NCI-H526 (cell line): ENCODE measurements around the gene DEDD.
A peak's percentile ranks its signal among the peaks of the same experiment; 100 is the strongest.
"Not testable (repeated sequence)": the region's sequence is repeated elsewhere in the genome, so short reads cannot be mapped to it uniquely, and the experiment has no call there.

Experiments used
- DNase-seq, 2 experiments: peaks; one replicate each; lab custom pipeline; 2025; lab: John Stamatoyannopoulos, UW

The DEDD gene

GRCh38 chr1:161122967-161123366 lies 9.5 kb downstream of the DEDD start:
- DNase-seq = no peak

DNA sequence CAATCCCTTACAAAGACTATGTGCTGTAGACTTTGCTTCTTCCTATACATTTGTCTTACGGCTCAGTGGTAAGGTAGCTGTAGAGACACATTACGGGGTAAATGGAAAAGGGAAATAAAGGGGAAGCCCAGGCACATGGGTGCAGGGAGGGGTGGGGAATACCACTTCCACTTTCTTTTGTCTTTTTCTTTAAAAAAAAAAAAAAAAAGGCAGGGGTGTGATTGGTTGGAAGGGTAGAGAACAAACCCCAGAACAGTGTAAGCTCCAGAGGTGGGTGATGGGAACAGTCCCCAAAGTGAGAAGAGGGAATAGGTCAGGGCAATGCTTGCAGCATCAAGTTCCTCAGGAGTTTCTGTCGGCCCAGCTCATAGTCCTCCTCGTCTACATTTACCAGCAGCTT lies 10.6 kb downstream of the DEDD start:
- no peak for DNase-seq

GRCh38 chr1:161121042-161121650 lies 11.3 kb downstream of the DEDD start:
- no peak for DNase-seq

- peak; percentile 27 to 48 for DNase-seq
Measured at GRCh38 chr1:161119092-161119903, 13.2 kb downstream of the DEDD start.

- peak; percentile 79 to 97 for DNase-seq
Measured at GRCh38 chr1:161117759-161118581, 14.5 kb downstream of the DEDD start, which contains the start of the genes NIT1 and PFDN2. Gene NIT1, plus strand, starts transcription at chr1:161118105. Its CDS starts 72 bp downstream, at chr1:161118177. Gene PFDN2, minus strand, starts transcription at chr1:161118037. Its CDS starts 11 bp downstream, at chr1:161118026.

GRCh38 chr1:161115961-161116360 lies 16.5 kb downstream of the DEDD start:
- DNase-seq = not testable (repeated sequence)

DNA sequence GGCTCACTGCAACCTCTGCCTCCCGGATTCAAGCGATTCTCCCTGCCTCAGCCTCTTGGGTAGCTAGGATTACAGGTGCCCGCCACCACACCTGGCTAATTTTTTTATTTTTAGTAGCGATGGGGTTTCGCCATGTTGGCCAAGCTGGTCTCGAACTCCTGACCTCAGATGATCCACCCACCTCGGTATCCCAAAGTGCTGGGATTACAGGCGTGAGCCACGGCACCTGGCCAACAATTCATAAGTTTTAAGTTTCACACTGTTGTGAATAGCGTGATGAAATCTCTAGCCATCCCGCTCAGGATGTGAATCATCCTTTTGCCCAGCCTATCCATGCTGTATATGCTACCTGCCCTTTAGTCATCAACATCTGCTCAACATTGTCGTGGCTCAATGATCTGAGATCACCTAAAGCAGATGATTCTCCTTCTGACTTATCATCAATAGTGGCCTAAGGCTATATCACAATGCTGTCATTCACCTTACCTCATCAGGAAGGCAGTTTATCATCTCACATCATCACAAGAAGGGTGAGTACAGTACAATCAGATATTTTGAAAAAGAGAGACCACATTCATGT lies 17.2 kb downstream of the DEDD start:
- DNase-seq = no peak

DNA sequence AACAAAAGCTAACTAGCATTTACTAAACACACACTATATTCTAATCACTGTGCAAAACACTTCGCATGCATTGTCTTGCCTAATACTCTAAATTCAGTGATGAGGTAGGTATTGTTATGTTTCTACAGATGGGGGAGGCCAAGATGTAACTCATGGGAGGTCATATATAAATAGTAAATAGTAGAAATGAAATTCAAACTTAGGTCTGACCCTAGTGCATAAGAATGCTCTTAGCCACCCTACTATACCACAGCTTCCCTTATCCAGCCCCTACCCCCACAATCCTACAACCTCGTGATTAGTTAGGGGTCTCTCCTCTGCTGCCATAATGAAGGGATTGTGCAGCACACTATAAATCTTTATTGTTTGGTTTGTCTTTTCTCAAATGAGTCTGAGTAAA lies 17.9 kb downstream of the DEDD start:
- DNase-seq = no peak

GRCh38 chr1:161113915-161114314 lies 18.6 kb downstream of the DEDD start:
- no peak for DNase-seq

DNA sequence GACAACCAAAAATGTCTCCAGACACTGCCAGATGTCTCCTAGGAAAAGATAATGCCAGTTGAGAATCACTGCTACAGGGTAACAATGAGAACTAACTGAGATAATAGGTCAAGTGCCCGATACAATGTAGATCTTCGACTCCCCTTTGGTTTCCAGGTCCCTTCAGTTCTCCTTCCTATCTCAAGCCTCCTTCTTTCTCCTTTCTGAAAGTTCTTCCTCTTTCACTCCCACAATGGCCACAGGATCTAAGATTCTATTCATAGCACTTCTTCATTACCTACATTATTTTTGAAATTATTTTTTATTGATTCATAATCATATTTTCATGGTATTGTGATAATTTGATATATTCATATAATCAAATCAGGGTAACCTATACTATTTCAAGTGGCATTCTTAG lies 20.9 kb downstream of the DEDD start:
- DNase-seq = no peak

DNA sequence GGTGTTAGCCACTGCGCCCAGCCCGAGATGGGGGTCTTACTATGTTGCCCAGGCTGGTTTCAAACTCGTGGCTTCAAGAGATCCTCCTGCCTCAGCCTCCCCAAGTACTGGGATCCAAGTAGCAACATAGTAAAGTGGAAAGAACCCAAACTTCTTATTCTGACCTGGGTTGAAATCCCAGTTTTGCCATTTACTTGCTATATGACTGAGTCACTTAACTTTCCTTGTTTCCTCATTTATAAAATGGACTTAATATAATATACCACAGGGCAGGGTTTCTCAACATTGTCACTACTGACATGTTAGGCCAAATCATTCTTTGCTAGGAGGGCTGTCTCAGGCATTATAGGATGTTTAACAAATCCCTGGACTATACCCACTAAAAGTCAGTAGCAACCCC lies 21.4 kb downstream of the DEDD start:
- no peak for DNase-seq

GRCh38 chr1:161106431-161106830 lies 26.0 kb downstream of the DEDD start:
- DNase-seq = no peak

DNA sequence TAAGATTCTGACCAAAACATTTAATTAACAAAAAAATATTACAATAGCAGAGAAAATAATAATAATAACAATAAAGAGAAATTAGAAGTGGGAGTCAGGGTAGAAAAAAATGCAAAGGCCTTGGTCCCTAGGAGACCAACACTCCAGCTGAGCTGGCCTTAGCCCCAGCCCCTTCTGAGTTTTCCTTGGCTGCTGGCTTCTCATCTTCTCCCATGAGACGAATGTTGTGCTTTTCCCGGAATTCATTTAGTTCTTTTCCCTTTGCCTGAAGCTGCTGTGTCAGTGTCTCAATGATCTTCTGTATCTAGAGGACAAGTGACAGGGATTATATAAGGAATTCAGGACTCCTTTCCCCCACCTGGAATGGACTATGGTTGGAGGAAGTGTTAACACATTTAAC lies 31.9 kb downstream of the DEDD start:
- no peak for DNase-seq

DNA sequence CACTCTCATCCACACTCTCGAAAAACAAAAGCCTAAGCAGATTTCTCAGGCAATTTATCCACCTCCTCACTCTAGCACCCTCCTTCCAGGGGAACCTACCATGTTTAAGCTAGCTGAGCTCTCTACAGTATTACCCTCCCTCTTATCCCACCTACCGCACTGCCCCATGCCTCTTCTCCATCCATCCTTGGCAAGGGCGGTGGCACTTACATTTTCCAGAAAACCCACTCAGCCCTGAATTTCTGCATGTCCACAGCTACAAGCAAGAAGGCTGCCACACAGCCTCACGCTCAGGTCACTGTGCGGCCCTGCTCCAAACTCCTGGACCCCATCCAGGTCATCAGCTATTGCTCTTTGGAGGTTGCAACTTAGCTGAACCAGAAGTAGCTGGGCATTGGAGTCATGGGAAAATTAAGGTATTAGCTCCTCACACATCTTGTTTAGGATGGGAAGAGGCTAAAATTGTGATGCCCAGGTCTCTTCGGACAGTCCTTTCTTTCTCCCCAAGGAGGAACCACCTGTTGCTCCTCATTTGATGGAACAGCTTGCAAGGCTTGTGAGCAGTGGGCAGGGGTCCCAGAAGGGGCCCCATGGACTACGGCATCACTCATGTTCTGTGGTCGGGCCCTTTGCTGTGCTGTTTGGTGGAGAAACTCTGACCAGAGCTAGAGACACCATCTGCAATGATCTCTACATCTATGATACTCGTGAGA lies 33.2 kb downstream of the DEDD start:
- no peak for DNase-seq

- DNase-seq = peak; percentile 96 to 99
Measured at GRCh38 chr1:161098210-161099068, 34.0 kb downstream of the DEDD start, which contains the start of gene KLHDC9. Gene KLHDC9, plus strand, starts transcription at chr1:161098361. Its CDS starts 175 bp downstream, at chr1:161098536.

- DNase-seq = no peak
Measured at GRCh38 chr1:161096530-161096929, 35.9 kb downstream of the DEDD start.

- DNase-seq = no peak
Measured at GRCh38 chr1:161096015-161096414, 36.5 kb downstream of the DEDD start.

DNA sequence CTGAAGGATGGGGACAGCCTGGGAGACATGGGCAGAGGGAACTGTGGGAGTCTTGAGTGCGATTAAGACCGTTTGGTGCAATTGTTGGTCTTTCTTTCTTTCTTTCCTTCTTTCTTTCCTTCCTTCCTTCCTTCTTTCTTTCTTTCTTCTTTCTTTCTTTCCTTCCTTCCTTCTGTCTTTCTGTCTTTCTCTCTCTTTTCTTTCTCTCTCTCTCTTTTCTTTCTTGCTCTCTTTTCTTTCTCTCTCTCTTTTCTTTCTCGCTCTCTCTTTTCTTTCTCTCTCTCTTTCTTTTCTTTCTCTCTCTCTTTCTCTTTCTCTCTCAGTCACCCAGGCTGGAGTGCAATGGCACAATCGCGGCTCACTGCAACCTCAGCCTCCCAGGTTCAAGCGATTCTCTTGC lies 37.2 kb downstream of the DEDD start:
- no peak for DNase-seq

- no peak for DNase-seq
Measured at GRCh38 chr1:161094481-161094880, 38.0 kb downstream of the DEDD start.

GRCh38 chr1:161092621-161093028 lies 39.8 kb downstream of the DEDD start:
- DNase-seq = no peak
